SU-DHL-6 (cell line): ENCODE data around the gene PLSCR5.

Experiments used
- H2AFZ ChIP-seq: fragments of 200-600 bp; sonication (generic); 2 replicates; pipeline ENCODE4 v1.6.1; 2014; ENCODE audit warnings: low read depth, mild to moderate bottlenecking, moderate library complexity, mixed read lengths, antibody characterized with exemption, low read length; ENCODE audit not compliant: severe bottlenecking
- H3F3A ChIP-seq: fragments of 200-600 bp; shearing (Covaris generic); 2 replicates; pipeline ENCODE4 v1.6.0; 2016; ENCODE audit warnings: antibody characterized with exemption, mild to moderate bottlenecking; ENCODE audit not compliant: insufficient read depth
- H3K27ac ChIP-seq: fragments of 200-600 bp; sonication (generic); 2 replicates; pipeline ENCODE4 v1.5.1; 2016; ENCODE audit warnings: low read depth, mild to moderate bottlenecking, low read length, moderate library complexity, mixed read lengths
- H3K27me3 ChIP-seq: fragments of 200-600 bp; sonication (generic), shearing (Covaris generic); 2 replicates; pipeline ENCODE4 v1.6.0; 2014; ENCODE audit warnings: mild to moderate bottlenecking, low read length
- H3K36me3 ChIP-seq: fragments of 200-600 bp; sonication (generic); 2 replicates; pipeline ENCODE4 v1.6.1; 2014; ENCODE audit warnings: mild to moderate bottlenecking, low read length, mixed read lengths
- H3K4me2 ChIP-seq: fragments of 300-600, 200-600 bp; shearing (Covaris generic), sonication (generic); 2 replicates; pipeline ENCODE4 v1.6.0; 2014; ENCODE audit warnings: low read length, low read depth, mild to moderate bottlenecking; ENCODE audit not compliant: poor library complexity, severe bottlenecking
- H3K4me3 ChIP-seq: fragments of 200-600 bp; sonication (generic); 2 replicates; pipeline ENCODE4 v1.5.1; 2014; ENCODE audit warnings: antibody characterized with exemption, low read length, mild to moderate bottlenecking, mixed read lengths; ENCODE audit not compliant: insufficient read depth, poor library complexity, severe bottlenecking
- H3K79me2 ChIP-seq: fragments of 200-600 bp; sonication (generic); 2 replicates; pipeline ENCODE4 v1.6.1; 2014; ENCODE audit warnings: mild to moderate bottlenecking, low read length, moderate library complexity; ENCODE audit not compliant: insufficient read depth
- H3K9ac ChIP-seq: fragments of 200-600 bp; sonication (generic); 2 replicates; pipeline ENCODE4 v1.7.0; 2014; ENCODE audit warnings: mild to moderate bottlenecking, low read length
- H3K9me2 ChIP-seq: fragments of 200-600 bp; sonication (generic); replicated peaks from 2 replicates; pipeline ENCODE4 v1.6.1; 2014; ENCODE audit warnings: low read length; ENCODE audit not compliant: insufficient read depth
- H3K9me3 ChIP-seq: fragments of 200-600 bp; sonication (generic); 2 replicates; pipeline ENCODE4 v1.6.1; 2014; ENCODE audit warnings: low read length, mixed read lengths; ENCODE audit not compliant: insufficient read depth
- H4K20me1 ChIP-seq: fragments of 200-600 bp; sonication (generic); 2 replicates; pipeline ENCODE4 v1.6.1; 2014; ENCODE audit warnings: low read depth, mild to moderate bottlenecking, antibody characterized with exemption, low read length, moderate library complexity, mixed read lengths
- EZH2phosphoT487 ChIP-seq: fragments of 200-600 bp; sonication (generic), shearing (Covaris generic); conservative IDR thresholded peaks from 2 replicates; pipeline ENCODE4 v1.6.1; 2018; ENCODE audit warnings: mild to moderate bottlenecking, antibody characterized with exemption, low read length, moderate library complexity, mixed read lengths
- TF ChIP-seq, protein P1 (sequence below): fragments of 200-600 bp; sonication (generic); IDR thresholded peaks from one replicate; pipeline ENCODE4 v1.5.1; 2017; ENCODE audit warnings: antibody characterized with exemption, mild to moderate bottlenecking, low read length, moderate library complexity; ENCODE audit not compliant: insufficient read depth, poor library complexity, severe bottlenecking

PLSCR5 gene

DNA sequence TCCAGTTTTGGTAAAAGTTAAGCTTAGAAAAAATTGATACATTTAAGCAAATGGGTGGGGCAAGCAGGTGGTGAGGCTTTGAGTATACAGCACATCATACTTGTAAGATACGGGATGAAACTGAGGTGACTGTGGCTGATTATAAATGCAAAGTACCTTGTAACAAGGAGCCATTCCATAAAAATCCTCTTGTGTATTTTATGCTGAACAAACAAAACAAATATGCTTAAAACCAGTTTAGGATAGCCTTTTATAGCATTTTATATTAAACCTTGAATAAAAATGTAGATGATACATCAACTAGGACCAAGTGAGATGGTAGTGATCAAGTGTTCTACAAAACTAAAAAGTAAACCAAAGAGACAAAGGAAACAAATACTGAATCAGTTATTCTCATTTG is 64.2 kb downstream of the PLSCR5 start:
- H3K9ac ChIP-seq, result no peak overlapping the region
- no peak overlapping the region for H3K4me3 ChIP-seq

DNA sequence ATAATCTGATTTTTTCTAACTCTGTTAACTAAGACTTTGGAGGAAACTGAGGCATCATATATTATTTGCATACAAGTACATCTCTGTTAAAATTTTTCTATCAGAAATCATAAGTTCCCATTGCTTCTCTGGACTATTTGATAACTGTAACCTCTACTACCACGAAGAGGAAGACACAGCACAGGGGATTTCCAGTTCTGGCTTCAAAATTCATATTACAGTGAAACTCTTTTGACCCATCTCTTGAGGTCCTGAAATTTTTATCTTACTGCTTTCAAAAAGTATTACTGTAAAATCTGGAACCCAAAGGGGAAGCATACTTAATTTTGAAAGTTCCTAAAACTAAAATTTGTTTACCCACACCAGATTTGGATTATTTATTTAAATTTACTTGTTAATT is 64.9 kb downstream of the PLSCR5 start:
- Histone ChIP-seq H3K4me2 (no peak overlapping the region), H2AFZ (no peak overlapping the region), H3K9me2 (no peaks in the 10 kb centered on the region)

More for the DNA sequence above, 64.2 kb downstream of the PLSCR5 start:
- no peaks in the 10 kb centered on the region for H3K27me3 ChIP-seq
- no peaks in the 10 kb centered on the region for H3K79me2 ChIP-seq
- no peaks in the 10 kb centered on the region for H3K9me3 ChIP-seq
- no peaks in the 10 kb centered on the region for H3F3A ChIP-seq
- TF ChIP-seq, protein P1, sequence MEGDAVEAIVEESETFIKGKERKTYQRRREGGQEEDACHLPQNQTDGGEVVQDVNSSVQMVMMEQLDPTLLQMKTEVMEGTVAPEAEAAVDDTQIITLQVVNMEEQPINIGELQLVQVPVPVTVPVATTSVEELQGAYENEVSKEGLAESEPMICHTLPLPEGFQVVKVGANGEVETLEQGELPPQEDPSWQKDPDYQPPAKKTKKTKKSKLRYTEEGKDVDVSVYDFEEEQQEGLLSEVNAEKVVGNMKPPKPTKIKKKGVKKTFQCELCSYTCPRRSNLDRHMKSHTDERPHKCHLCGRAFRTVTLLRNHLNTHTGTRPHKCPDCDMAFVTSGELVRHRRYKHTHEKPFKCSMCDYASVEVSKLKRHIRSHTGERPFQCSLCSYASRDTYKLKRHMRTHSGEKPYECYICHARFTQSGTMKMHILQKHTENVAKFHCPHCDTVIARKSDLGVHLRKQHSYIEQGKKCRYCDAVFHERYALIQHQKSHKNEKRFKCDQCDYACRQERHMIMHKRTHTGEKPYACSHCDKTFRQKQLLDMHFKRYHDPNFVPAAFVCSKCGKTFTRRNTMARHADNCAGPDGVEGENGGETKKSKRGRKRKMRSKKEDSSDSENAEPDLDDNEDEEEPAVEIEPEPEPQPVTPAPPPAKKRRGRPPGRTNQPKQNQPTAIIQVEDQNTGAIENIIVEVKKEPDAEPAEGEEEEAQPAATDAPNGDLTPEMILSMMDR, result no peak
- TF ChIP-seq EZH2phosphoT487, result no peak
- H3K36me3 ChIP-seq, result no peaks in the 10 kb centered on the region
- H3K9me2 ChIP-seq, result no peaks in the 10 kb centered on the region
- no peak overlapping the region for H2AFZ ChIP-seq
- H4K20me1 ChIP-seq, result no peaks in the 10 kb centered on the region
- no peak overlapping the region for H3K4me2 ChIP-seq
- no peak overlapping the region for H3K27ac ChIP-seq

DNA sequence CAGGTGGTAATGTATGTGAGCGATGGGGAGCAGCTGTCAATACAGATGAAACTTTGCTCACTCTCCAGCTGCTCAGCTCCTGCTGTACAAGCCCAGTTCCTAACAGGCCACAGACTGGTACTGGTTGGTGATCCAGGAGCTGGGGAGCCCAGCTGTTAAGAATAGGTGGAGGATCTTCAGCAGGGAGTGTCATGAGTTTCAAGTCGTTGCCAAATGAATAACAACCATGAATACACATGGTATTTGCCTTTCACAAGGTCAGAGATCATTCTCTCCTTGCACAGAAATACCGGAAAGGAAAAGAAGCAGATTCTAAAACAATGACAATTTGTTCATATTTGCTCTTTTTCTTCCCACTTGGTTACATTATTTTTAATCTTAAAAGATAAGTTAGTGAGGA is 65.8 kb downstream of the PLSCR5 start:
- Histone ChIP-seq H3K27ac (no peak overlapping the region), H3K9me3 (no peaks in the 10 kb centered on the region), H3F3A (no peaks in the 10 kb centered on the region), H3K4me3 (no peak overlapping the region), H2AFZ (no peak overlapping the region), H3K9ac (no peak overlapping the region), H3K9me2 (no peaks in the 10 kb centered on the region), H3K79me2 (no peaks in the 10 kb centered on the region), H4K20me1 (no peaks in the 10 kb centered on the region), H3K27me3 (no peaks in the 10 kb centered on the region), H3K4me2 (no peak overlapping the region), H3K36me3 (no peaks in the 10 kb centered on the region)
- TF ChIP-seq, protein P1, result no peak
- TF ChIP-seq EZH2phosphoT487, result no peak

More for the DNA sequence above, 64.9 kb downstream of the PLSCR5 start:
- Histone ChIP-seq H3K27me3 (no peaks in the 10 kb centered on the region), H3K4me3 (no peak overlapping the region), H3K9me3 (no peaks in the 10 kb centered on the region), H3F3A (no peaks in the 10 kb centered on the region), H3K9ac (no peak overlapping the region), H3K27ac (no peak overlapping the region), H3K79me2 (no peaks in the 10 kb centered on the region), H3K36me3 (no peaks in the 10 kb centered on the region), H4K20me1 (no peaks in the 10 kb centered on the region)
- no peak for TF ChIP-seq EZH2phosphoT487
- TF ChIP-seq, protein P1, result no peak
